NCI-H1092 (cell line): Measurements from ENCODE around the gene RPS8.
"Not testable (repeated sequence)": the region's sequence is repeated elsewhere in the genome, so short reads cannot be mapped to it uniquely, and the experiment has no call there.

Source experiments
- DNase-seq: peaks from one replicate; lab custom pipeline; 2025; lab: John Stamatoyannopoulos, UW

The RPS8 gene

GRCh38 chr1:44783697-44784093 lies 8.4 kb downstream of the RPS8 start:
- no peak for DNase-seq

DNA sequence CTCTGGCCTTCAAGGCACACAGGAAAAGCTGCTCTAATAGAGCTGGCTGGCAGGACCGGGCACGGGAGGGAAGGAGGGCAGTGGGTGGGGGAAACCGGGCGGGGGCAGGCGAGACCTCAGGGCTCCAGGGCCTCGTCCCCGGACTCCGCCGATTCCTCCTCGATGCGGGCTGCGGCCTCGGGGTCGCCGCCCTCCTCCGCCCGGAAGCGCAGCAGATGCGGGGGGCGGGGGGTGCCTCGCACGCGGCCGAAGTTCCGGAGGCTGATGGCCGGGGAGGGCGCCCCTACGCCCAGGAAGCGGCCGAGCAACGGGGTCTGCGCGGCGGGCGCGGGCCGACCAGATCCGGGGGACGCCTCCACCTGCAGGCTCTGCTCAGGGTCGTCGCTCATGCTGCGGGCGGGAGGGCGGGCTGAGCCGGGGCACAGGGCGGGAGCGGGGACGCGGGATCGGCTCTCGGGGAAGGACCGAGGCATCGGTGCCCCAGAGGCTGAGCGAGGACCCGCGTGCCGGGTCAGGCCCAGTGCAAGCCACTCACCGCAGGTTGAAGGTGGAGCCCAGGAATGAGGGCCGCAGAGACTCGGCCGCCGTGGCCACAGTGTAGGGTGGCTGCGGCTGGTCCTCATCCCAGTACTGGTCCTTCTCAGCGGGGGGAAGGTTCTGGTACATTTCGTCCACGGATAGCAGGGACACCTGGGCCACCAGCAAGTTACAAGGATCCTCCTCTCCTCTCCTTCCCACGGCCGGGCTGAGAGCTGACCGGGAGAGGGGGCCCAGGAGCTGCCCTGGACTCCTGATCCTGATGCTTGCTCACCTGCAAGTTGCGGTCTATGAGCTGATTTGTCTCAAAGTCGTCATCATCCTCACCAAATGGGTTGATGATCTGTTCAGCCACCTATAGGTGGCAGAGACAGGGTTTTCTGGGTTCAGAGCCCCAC lies 9.0 kb downstream of the RPS8 start:
- DNase-seq = peak; percentile 5

DNA sequence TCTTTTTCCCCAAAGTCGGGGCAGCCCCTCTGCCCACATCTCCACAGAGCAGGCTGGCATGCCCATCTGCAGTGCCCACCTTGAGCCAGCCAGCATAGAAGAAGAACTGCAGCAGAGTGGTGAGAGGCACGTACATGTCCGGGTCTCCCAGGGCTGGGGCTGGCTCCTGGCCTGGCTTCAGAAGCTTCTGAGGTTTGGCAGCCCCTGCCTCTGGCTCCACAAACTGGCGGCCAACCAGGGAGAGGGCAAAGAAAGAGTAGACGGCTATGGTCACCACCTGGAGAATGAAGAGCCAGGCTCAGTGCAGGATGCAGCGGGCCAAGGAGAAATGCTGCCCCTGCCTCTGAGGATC lies 9.7 kb downstream of the RPS8 start:
- DNase-seq = no peak

DNA sequence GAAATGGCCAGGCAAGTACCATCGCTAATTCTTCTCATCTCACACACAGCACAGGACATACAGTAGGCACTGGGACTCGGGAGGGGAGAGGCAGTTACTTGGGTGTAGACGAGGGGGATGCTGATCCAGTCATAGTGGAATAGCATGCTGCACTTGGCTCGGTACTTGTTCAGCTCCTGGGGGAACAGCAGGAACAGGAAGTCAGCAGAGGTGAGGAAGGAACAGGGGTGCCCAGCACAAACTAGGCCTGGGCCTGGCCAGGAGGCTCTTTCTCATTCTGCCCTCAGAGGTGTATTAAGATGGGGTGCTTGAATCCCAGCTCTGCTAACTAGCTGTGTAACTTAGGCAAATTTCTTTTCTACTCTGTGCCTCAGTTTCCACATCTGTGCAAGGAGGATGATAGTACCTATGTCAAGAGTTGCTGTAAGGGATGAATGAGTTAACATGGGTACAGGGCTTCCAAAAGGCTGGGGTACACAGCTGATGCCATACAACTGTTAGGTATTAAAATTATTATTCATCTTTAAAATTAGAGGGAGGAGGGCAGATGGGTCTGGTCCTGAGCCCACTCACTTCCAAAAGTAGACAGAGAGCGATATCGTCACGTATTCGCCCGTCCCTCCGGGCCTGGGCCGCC lies 10.3 kb downstream of the RPS8 start:
- DNase-seq = no peak

DNA sequence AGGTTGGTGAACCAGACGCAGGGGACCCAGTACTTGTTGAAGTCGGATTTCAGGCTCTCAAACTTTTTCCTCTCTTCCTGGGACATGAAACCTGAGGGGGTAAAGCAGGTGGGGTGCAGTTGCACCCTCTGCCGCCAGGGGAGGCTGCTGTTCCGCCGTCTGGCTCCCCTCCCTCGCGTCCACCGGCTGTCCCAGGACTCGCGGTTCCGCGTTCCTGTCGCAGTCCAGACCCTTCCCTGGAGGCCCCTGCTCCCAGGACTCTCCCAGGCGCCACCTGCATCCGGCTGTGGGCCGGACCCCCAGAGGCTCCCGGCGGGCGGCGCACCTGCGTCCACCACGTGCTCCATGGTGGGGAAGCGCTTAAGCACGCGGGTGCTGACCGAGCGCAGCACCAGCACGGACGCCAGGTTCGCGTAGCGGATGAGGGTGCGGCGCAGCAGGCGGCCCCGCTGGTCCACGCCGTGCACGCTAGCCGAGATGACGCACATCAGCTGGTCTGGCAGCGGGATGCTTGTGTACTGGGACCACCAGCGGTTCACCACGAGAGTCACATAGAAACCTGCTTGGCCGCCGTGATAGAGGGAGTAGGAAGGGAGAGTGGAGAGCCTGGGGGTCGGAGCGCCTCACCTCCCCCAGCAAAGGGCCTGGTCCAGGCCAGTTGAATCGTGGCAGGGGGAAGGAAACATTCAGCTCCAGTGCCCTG lies 10.9 kb downstream of the RPS8 start:
- DNase-seq = no peak

GRCh38 chr1:44786841-44787426 lies 11.6 kb downstream of the RPS8 start:
- no peak for DNase-seq

GRCh38 chr1:44787506-44787905 lies 12.2 kb downstream of the RPS8 start:
- no peak for DNase-seq

- no peak for DNase-seq
Measured at GRCh38 chr1:44788120-44788860, 12.9 kb downstream of the RPS8 start, which contains the start of gene BEST4. Gene BEST4 (minus strand): TSS chr1:44788170. CDS start chr1:44787705, 465 bp downstream.

- no peak for DNase-seq
Measured at GRCh38 chr1:44790968-44791801, 15.8 kb downstream of the RPS8 start.

GRCh38 chr1:44792736-44793502 lies 17.6 kb downstream of the RPS8 start:
- DNase-seq = no peak

DNA sequence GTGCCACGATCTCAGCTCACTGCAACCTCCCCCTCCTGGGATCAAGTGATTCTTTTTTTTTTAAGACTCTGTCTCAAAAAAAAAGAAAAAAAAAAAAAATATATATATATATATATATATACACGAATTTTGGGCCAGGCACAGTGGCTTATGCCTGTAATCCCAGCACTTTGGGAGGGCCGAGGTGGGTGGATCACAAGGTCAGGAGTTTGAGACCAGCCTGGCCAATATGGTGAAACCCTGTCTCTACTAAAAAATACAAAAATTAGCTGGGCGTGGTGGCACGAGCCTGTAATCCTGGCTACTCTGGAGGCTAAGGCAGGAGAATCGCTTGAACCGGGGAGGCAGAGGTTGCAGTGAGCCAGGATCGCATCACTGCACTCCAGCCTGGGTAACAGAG lies 22.5 kb downstream of the RPS8 start:
- not testable (repeated sequence) for DNase-seq

DNA sequence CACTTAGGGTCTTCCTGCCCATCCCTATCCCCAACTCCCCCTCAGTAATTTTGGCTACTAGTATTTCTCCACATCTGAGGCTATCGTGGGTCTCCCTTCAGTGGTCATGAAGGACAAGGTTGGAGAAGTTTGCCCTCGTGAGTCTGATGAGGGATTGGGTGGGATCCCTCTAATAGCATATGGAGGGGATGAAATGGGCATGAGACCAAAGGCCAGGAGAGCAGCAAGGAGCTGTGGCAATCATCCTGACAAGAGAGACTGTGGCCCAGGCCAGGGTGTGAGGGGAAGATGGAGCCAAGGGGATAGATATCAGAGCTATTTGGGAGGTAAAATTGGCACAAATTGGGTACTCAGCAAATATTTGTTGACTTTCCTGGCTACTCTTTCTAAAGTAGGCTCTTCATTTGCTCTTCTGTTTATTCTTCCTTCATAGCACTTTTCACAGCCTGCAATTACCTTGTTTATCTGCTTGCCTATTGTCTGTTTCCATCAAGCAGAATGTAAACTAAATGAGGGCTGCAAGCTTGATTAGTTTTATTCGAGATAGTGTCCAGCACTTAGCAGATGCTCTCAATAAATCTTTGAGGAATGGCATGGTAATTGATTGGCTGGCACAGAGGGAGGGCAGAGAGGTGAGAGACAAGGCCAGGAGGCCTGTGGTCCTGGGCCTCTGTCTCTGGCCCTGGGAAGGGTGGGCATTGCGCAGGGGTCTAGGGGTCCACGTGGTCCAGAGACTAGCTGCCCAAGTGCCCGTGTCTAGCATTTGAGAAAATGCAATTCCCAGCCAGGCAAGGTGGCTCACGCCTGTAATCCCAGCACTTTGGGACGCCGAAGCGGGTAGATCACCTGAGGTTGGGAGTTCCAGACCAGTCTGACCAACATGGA lies 23.4 kb downstream of the RPS8 start:
- DNase-seq = peak; percentile 47

DNA sequence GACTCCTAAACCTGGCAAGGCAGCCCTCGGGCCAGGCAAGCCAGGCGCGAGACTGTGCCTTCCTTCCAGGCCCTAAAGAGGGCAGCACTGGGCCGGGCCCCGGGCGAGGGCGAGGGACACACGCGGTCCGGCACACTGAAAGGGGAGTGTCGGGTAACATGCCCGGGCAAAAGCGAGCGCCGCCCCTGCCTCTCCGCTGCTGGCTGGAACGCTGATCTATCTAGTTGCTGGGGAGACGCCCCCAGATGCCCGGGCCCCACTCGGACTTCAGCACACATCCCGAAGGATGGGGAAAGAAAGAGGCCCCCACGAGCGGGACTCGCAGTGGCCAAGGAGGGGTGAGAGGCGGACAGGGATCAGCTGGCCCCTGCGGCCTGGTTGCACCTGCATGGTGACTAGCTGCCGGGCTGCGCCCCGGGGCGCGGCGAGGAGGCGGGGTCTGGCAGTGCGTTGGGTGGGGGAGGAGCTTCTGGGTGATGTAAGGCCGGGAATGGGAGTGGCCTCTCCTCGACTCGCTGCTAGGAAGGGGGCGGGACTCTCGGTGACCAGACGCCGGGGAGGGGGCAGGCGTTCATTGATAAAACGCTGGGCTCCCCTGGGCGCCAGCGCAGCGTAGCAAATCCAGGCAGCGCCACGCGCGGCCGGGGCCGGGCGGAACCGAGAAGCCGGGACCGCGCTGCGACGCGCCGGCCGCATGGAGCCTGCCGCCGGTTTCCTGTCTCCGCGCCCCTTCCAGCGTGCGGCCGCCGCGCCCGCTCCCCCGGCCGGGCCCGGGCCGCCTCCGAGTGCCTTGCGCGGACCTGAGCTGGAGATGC lies 24.6 kb downstream of the RPS8 start, which contains the start of gene PLK3:
PLK3 (plus strand) TSS at position 608 of the 815 bp plus-strand sequence; CDS start at position 695, 87 bp downstream.
- DNase-seq = peak; percentile 97

- DNase-seq = no peak
Measured at GRCh38 chr1:44801491-44802305, 26.4 kb downstream of the RPS8 start.

- no peak for DNase-seq
Measured at GRCh38 chr1:44802306-44803061, 27.1 kb downstream of the RPS8 start.

GRCh38 chr1:44803062-44803311 lies 27.6 kb downstream of the RPS8 start:
- no peak for DNase-seq
